HepG2 (cell line): ENCODE results near the gene GOLGA6C. TPM values are rescaled to one million over a fixed set of nuclear protein-coding genes. Genes with fewer than 3 reads are reported as not detected.
"Not testable (repeated sequence)": the region's sequence is repeated elsewhere in the genome, so short reads cannot be mapped to it uniquely, and the experiment has no call there.

Experiments used
- ATAC-seq: fragments of 200-7000 bp; cut with Tn5 transposase; 3 replicates; pipeline ENCODE4 v1.9.1; 2020; ENCODE audit warnings: mild to moderate bottlenecking, moderate library complexity
- BruUV-seq: library from RNA; stranded (reverse); fragments of 400-500 nt; replicated peaks from 2 replicates; lab custom pipeline; 2021; lab: Mats Ljungman, UMichigan
- CTCF ChIA-PET: fragments of 300-600 bp; formaldehyde crosslinking; extraction: SDS; loops from one replicate; lab custom pipeline; 2021; ENCODE audit warnings: low total read pairs, inconsistent platforms, low intra/inter-chr PET ratio; lab: Yijun Ruan, JAX
- POLR2A ChIA-PET: fragments of 350-600 bp; sonication (Branson Sonifier 250); formaldehyde crosslinking; loops from one replicate; lab custom pipeline; 2020; ENCODE audit warnings: antibody characterized with exemption, inconsistent platforms; lab: Yijun Ruan, JAX
- DNase-seq: peaks from one replicate; pipeline ENCODE4 v3.0.0-alpha.2; 2015; ENCODE audit warnings: low spot score
- FAIRE-seq: peaks from 3 replicates; lab custom pipeline; 2011; peaks lifted over from hg19 to GRCh38; lab: Jason Lieb, UNC
- H2AFZ ChIP-seq: one replicate; pipeline ENCODE4 v1.6.1; 2011; ENCODE audit warnings: low read length, inconsistent platforms
- H3K27ac ChIP-seq: fragments of 300-600 bp; 3 replicates; pipeline ENCODE4 v1.8.0; 2011; ENCODE audit warnings: mixed run types, mild to moderate bottlenecking, mixed read lengths, low read length, inconsistent platforms; ENCODE audit not compliant: insufficient read depth; ENCODE audit errors: extremely low read length
- H3K27me3 ChIP-seq, 2 experiments: fragments of 200-600 bp in 1 of 2; 2 replicates in 1 of 2; 3 replicates in 1 of 2; pipeline versions ENCODE4 v1.6.0 to v1.8.0; 2011; ENCODE audit warnings: low read length in 2 of 2, mild to moderate bottlenecking in 2 of 2, moderate library complexity in 2 of 2, inconsistent platforms in 1 of 2; ENCODE audit not compliant: insufficient read depth in 2 of 2, control insufficient read depth in 1 of 2
- H3K36me3 ChIP-seq, 2 experiments: fragments of 200-600 bp in 1 of 2; replicated peaks in 1 of 2; 2 replicates in 1 of 2; 3 replicates in 1 of 2; pipeline versions ENCODE4 v1.5.1 to v1.8.0; 2011; ENCODE audit warnings: low read length in 2 of 2, inconsistent platforms in 1 of 2; ENCODE audit not compliant: insufficient read depth in 2 of 2, control insufficient read depth in 1 of 2
- H3K4me1 ChIP-seq: 2 replicates; pipeline ENCODE4 v1.5.1; 2012; ENCODE audit warnings: low read length, inconsistent platforms; ENCODE audit not compliant: insufficient read depth
- H3K4me2 ChIP-seq: 2 replicates; pipeline ENCODE4 v1.6.0; 2011; ENCODE audit warnings: low read depth, low read length, inconsistent platforms
- H3K4me3 ChIP-seq, 3 experiments: fragments of 200-600 bp in 1 of 3; sonication (generic), shearing (Covaris generic) in 1 of 3; replicated peaks in 1 of 3; 2 replicates each; pipeline ENCODE4 v1.5.1; 2011 to 2016; ENCODE audit warnings: low read length in 3 of 3, inconsistent platforms in 2 of 3, low read depth in 2 of 3, mild to moderate bottlenecking in 2 of 3, control low read depth in 1 of 3, mixed read lengths in 1 of 3; ENCODE audit not compliant: insufficient read depth in 1 of 3
- H3K79me2 ChIP-seq: one replicate; pipeline ENCODE4 v1.6.1; 2011; ENCODE audit warnings: low read length, inconsistent platforms; ENCODE audit not compliant: insufficient read depth
- H3K9ac ChIP-seq: 2 replicates; pipeline ENCODE4 v1.6.0; 2011; ENCODE audit warnings: mild to moderate bottlenecking, low read depth, low read length, inconsistent platforms; ENCODE audit not compliant: insufficient read depth
- H3K9me3 ChIP-seq: 2 replicates; pipeline ENCODE4 v1.5.1; 2012; ENCODE audit warnings: mild to moderate bottlenecking, low read length
- H4K20me1 ChIP-seq: 2 replicates; pipeline ENCODE4 v1.6.0; 2011; ENCODE audit warnings: inconsistent platforms, mild to moderate bottlenecking, low read length, moderate library complexity; ENCODE audit not compliant: insufficient read depth
- WGBS: methylation state at CpG from one replicate; pipeline ENCODE4 v1.1.6; 2017; ENCODE audit warnings: low lambda C conversion rate; 5-methylcytosine and 5-hydroxymethylcytosine counted together
- in situ Hi-C: cut with HindIII; loops from 2 replicates; pipeline ENCODE4 v1.10.0; 2017; ENCODE audit warnings: low pct_unique_long_range_greater_than_20kb; ENCODE audit not compliant: extremely low pct_ligation_motif_present
- intact Hi-C: fragments of 100-400 bp; cut with micrococcal nuclease; formaldehyde crosslinking; loops from one replicate; pipeline ENCODE4 v1.10.0; 2022; ENCODE audit not compliant: unreplicated experiment
- polyA plus RNA-seq, 8 experiments: library from polyadenylated mRNA; depleted of rRNA in 3 of 8; stranded (reverse) in 7 of 8; unstranded in 1 of 8; fragments of >200 nt; fragmentation: Illumina TruSeq in 4 of 8; extraction: Trizol in 4 of 8; gene quantifications; 2 replicates each; pipeline versions ENCODE4 v1.2.1 to v1.2.3, GENCODE V29; 2011 to 2016; ENCODE audit warnings: low read depth in 4 of 8, missing spikeins in 1 of 8, mixed read lengths in 1 of 8; ENCODE audit not compliant: insufficient read depth in 1 of 8
- total RNA-seq, 5 experiments: library from RNA; depleted of rRNA; stranded (reverse); fragments of >200 nt; fragmentation: Illumina TruSeq; extraction: Trizol; gene quantifications; 2 replicates each; pipeline ENCODE4 v1.2.3, GENCODE V29; 2016; ENCODE audit warnings: low read depth in 1 of 5

GOLGA6C gene
- total and polyA plus RNA-seq, 2 of the 13 experiments (the other 11 are each of a cell fraction or from before 2014, with no cell fraction given), result not detected

DNA sequence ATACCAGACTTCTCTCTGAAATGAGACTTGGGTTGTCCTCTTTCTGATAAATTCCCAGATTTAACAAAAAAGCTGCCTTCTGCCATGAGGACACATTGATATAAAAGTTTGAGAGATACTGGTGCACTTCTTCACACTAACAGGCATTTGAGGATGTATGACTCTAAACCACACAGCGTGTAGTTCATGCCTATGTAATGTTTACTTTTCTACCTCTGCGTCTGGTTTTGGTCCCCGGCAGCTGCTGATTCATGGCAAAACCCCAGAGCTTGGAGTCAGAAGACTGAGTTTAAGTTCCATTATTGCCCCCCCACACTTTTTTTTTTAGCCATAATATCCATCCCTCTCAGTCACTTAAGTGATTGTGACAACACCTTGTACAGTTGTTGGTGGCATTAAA is 26.0 kb downstream of the GOLGA6C start:
- BruUV-seq, H3K27me3 ChIP-seq, H4K20me1 ChIP-seq, FAIRE-seq, H3K9me3 ChIP-seq, H3K9ac ChIP-seq, DNase-seq, H3K4me3 ChIP-seq, CTCF ChIA-PET, H3K36me3 ChIP-seq, POLR2A ChIA-PET, H3K27ac ChIP-seq, H3K79me2 ChIP-seq, H3K4me2 ChIP-seq, in situ Hi-C loops, intact Hi-C loops, H3K4me1 ChIP-seq, H2AFZ ChIP-seq, ATAC-seq: not testable (repeated sequence)
- no CpG with 5 or more reads among the region's 3 CpGs for WGBS

GRCh38 chr15:75293660-75294059 is 35.5 kb downstream of the GOLGA6C start:
- POLR2A ChIA-PET, intact Hi-C loops, H3K36me3 ChIP-seq, H3K27me3 ChIP-seq, H3K4me3 ChIP-seq, H3K79me2 ChIP-seq, FAIRE-seq, H3K9me3 ChIP-seq, H2AFZ ChIP-seq, DNase-seq, ATAC-seq, in situ Hi-C loops, H3K27ac ChIP-seq, CTCF ChIA-PET, H3K4me1 ChIP-seq, H4K20me1 ChIP-seq, H3K9ac ChIP-seq, BruUV-seq, H3K4me2 ChIP-seq: not testable (repeated sequence)
- no CpG with 5 or more reads among the region's 18 CpGs for WGBS
